ENCODE measurements around the gene AKR1B15.

DNA sequence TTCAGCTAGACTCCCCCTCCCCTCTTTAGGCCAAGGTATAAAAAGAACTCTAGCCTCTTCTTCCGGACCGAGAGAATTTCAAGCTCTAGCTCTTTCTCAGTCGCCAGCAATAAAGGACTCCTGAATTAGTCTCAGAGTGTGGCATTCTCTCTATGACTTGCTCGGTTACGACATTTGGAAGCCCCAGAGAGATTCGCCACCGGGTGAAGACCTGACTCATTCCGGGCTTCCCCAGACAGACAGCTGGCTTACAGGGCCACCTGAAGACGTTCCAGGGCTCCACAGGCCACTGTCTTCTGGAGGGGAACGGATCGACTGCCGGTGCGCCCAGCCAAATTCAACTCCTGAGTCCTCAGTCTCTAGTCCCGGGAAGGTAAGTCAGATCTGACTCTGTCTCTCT, at the start of gene AKR1B15:
- TF ChIP-seq CTCF (conservative IDR thresholded peaks at IDR 0.05; ENCODE audit: low read depth, low read length) (no peak), EZH2 (IDR thresholded peaks at IDR 0.05; ENCODE audit: borderline replicate concordance, low read depth, low read length, poor library complexity, severe bottlenecking) (no peak)

Data from A673 (cell line).